ENCODE results near the gene AMIGO1. TPM values are rescaled to one million over a fixed set of nuclear protein-coding genes. Genes with fewer than 3 reads are reported as not detected.

Gene AMIGO1
- total RNA-seq = 1 to 10 TPM; 8.2 to 9.4 TPM

- peaks cover 22% of the 10 kb centered on the region for H3K27me3 Mint-ChIP-seq
- POLR2A ChIA-PET = interaction anchor here (1.0 to 2.8 kb wide), 6 partner anchors 10 to 26 kb away, joined by 3 to 16 read pairs (median 6); partner anchors contain the start of gene ATXN7L2
Observed at GRCh38 chr1:109509176-109510134, at the start of gene AMIGO1. Gene AMIGO1 (minus strand): TSS chr1:109509727. CDS start chr1:109508912, 815 bp downstream.

GRCh38 chr1:109557520-109557919, 48.0 kb upstream of the AMIGO1 start:
- DNase-seq (no peak), ATAC-seq (ENCODE audit: low read depth) (no peak)
- POLR2A ChIA-PET = no interaction called here
- no peak overlapping the region for H3K4me3 Mint-ChIP-seq
- H3K27me3 Mint-ChIP-seq = no peaks in the 10 kb centered on the region
- H3K9me3 Mint-ChIP-seq = peaks cover 2% of the 10 kb centered on the region
- peaks cover 32% of the 10 kb centered on the region for H3K4me1 Mint-ChIP-seq
- H3K36me3 Mint-ChIP-seq = peaks cover 22% of the 10 kb centered on the region
- no peak overlapping the region for H3K27ac Mint-ChIP-seq

More at GRCh38 chr1:109509176-109510134, at the start of gene AMIGO1:
- Mint-ChIP-seq H3K36me3 (peaks cover 9% of the 10 kb centered on the region), H3K4me3 (peak within 1 kb of the TSS; percentile 91), H3K27ac (peak within 1 kb of the TSS; percentile 64), H3K9me3 (no peaks in the 10 kb centered on the region), H3K4me1 (peaks cover 45% of the 10 kb centered on the region)
- ATAC-seq (ENCODE audit: low read depth) (peak; percentile 50), DNase-seq (peak; percentile 79)

- Mint-ChIP-seq H3K4me3 (no peak overlapping the region), H3K4me1 (peaks cover 32% of the 10 kb centered on the region)
- no peak for ATAC-seq (ENCODE audit: low read depth)
Observed at GRCh38 chr1:109556563-109556962, 47.0 kb upstream of the AMIGO1 start.

GRCh38 chr1:109548321-109549267, 39.1 kb upstream of the AMIGO1 start, which contains the start of gene GNAI3:
Gene GNAI3 (plus strand): TSS chr1:109548615. CDS start chr1:109548721, 106 bp downstream.
- Mint-ChIP-seq H3K4me3 (peak within 1 kb of the TSS; percentile 95), H3K27ac (peak within 1 kb of the TSS; percentile 97), H3K27me3 (no peaks in the 10 kb centered on the region), H3K4me1 (peaks cover 25% of the 10 kb centered on the region), H3K9me3 (no peaks in the 10 kb centered on the region), H3K36me3 (peaks cover 10% of the 10 kb centered on the region)
- POLR2A ChIA-PET = interaction anchor here (0.5 to 2.7 kb wide), 42 partner anchors 11 to 691 kb away, joined by 3 to 56 read pairs (median 5); partner anchors contain the start of genes AHCYL1, AMPD2, ATXN7L2 and CYB561D1
- ATAC-seq (ENCODE audit: low read depth) (peak; percentile 96), DNase-seq (peak; percentile 93)

More at GRCh38 chr1:109556563-109556962, 47.0 kb upstream of the AMIGO1 start:
- DNase-seq = no peak
- Mint-ChIP-seq H3K36me3 (peaks cover 26% of the 10 kb centered on the region), H3K9me3 (peaks cover 2% of the 10 kb centered on the region), H3K27ac (no peak overlapping the region), H3K27me3 (no peaks in the 10 kb centered on the region)
- POLR2A ChIA-PET = no interaction called here

GRCh38 chr1:109547463-109548320, 38.2 kb upstream of the AMIGO1 start:
- Mint-ChIP-seq H3K27me3 (no peaks in the 10 kb centered on the region), H3K4me3 (peak overlapping the region; percentile 95), H3K27ac (peak overlapping the region; percentile 97), H3K36me3 (peaks cover 10% of the 10 kb centered on the region), H3K9me3 (no peaks in the 10 kb centered on the region), H3K4me1 (peaks cover 25% of the 10 kb centered on the region)
- ATAC-seq (ENCODE audit: low read depth) = peak; percentile 16
- POLR2A ChIA-PET = interaction anchor here (0.6 to 2.7 kb wide), 35 partner anchors 12 to 470 kb away, joined by 3 to 56 read pairs (median 5); partner anchors contain the start of genes AHCYL1, AMPD2, ATXN7L2 and CYB561D1
- no peak for DNase-seq

GRCh38 chr1:109546311-109547109, 37.0 kb upstream of the AMIGO1 start:
- Mint-ChIP-seq H3K4me1 (peaks cover 25% of the 10 kb centered on the region), H3K27ac (peak overlapping the region; percentile 97), H3K9me3 (no peaks in the 10 kb centered on the region), H3K27me3 (no peaks in the 10 kb centered on the region), H3K4me3 (peak overlapping the region; percentile 95), H3K36me3 (peaks cover 5% of the 10 kb centered on the region)
- ATAC-seq (ENCODE audit: low read depth) (peak; percentile 34), DNase-seq (peak; percentile 77)
- POLR2A ChIA-PET = interaction anchor here (0.6 to 2.2 kb wide), 10 partner anchors 9 to 438 kb away, joined by 3 to 16 read pairs (median 4); partner anchors contain the start of genes AMPD2 and GNAT2

- POLR2A ChIA-PET = interaction anchor here (0.7 kb wide), 1 partner anchor 12 kb away, joined by 3 read pairs; no protein-coding TSS in a partner anchor
- Mint-ChIP-seq H3K27ac (no peak overlapping the region), H3K36me3 (no peaks in the 10 kb centered on the region)
Observed at GRCh38 chr1:109543988-109544735, 34.6 kb upstream of the AMIGO1 start.

GRCh38 chr1:109543283-109543987, 33.9 kb upstream of the AMIGO1 start:
- Mint-ChIP-seq H3K4me1 (peaks cover 11% of the 10 kb centered on the region), H3K27me3 (peaks cover 2% of the 10 kb centered on the region), H3K9me3 (no peaks in the 10 kb centered on the region), H3K4me3 (no peak overlapping the region), H3K36me3 (no peaks in the 10 kb centered on the region), H3K27ac (no peak overlapping the region)
- DNase-seq = no peak
- no peak for ATAC-seq (ENCODE audit: low read depth)
- POLR2A ChIA-PET = interaction anchor here (0.6 kb wide), 1 partner anchor 169 kb away, joined by 5 read pairs; the partner anchor contains the start of gene GSTM5

More at GRCh38 chr1:109543988-109544735, 34.6 kb upstream of the AMIGO1 start:
- DNase-seq = no peak
- Mint-ChIP-seq H3K27me3 (peaks cover 2% of the 10 kb centered on the region), H3K9me3 (no peaks in the 10 kb centered on the region), H3K4me1 (peaks cover 14% of the 10 kb centered on the region), H3K4me3 (no peak overlapping the region)
- ATAC-seq (ENCODE audit: low read depth) = no peak

GRCh38 chr1:109542657-109543056, 33.1 kb upstream of the AMIGO1 start:
- Mint-ChIP-seq H3K4me1 (peaks cover 11% of the 10 kb centered on the region), H3K27ac (no peak overlapping the region), H3K9me3 (no peaks in the 10 kb centered on the region), H3K4me3 (no peak overlapping the region), H3K27me3 (peaks cover 2% of the 10 kb centered on the region), H3K36me3 (no peaks in the 10 kb centered on the region)
- no peak for DNase-seq
- no peak for ATAC-seq (ENCODE audit: low read depth)
- POLR2A ChIA-PET = interaction anchor here (0.6 kb wide), 1 partner anchor 169 kb away, joined by 5 read pairs; the partner anchor contains the start of gene GSTM5

- POLR2A ChIA-PET = interaction anchor here (1.8 kb wide), 1 partner anchor 57 kb away, joined by 5 read pairs; the partner anchor contains the start of gene ATXN7L2
- H3K9me3 Mint-ChIP-seq = no peaks in the 10 kb centered on the region
- peaks cover 2% of the 10 kb centered on the region for H3K27me3 Mint-ChIP-seq
- no peaks in the 10 kb centered on the region for H3K36me3 Mint-ChIP-seq
- peaks cover under 1% of the 10 kb centered on the region for H3K4me1 Mint-ChIP-seq
- DNase-seq (no peak), ATAC-seq (ENCODE audit: low read depth) (no peak)
- no peak overlapping the region for H3K27ac Mint-ChIP-seq
- H3K4me3 Mint-ChIP-seq = no peak overlapping the region
Observed at GRCh38 chr1:109541102-109541501, 31.6 kb upstream of the AMIGO1 start.
